HepG2 (cell line): ENCODE results near the gene CERS1. TPM values are rescaled to one million over a fixed set of nuclear protein-coding genes. Genes with fewer than 3 reads are reported as not detected.

Experiments
- ATAC-seq: fragments of 200-7000 bp; cut with Tn5 transposase; 3 replicates; pipeline ENCODE4 v1.9.1; 2020; ENCODE audit warnings: mild to moderate bottlenecking, moderate library complexity
- BruUV-seq: library from RNA; stranded (reverse); fragments of 400-500 nt; replicated peaks from 2 replicates; lab custom pipeline; 2021; lab: Mats Ljungman, UMichigan
- CTCF ChIA-PET: fragments of 300-600 bp; formaldehyde crosslinking; extraction: SDS; loops from one replicate; lab custom pipeline; 2021; ENCODE audit warnings: low total read pairs, inconsistent platforms, low intra/inter-chr PET ratio; lab: Yijun Ruan, JAX
- POLR2A ChIA-PET: fragments of 350-600 bp; sonication (Branson Sonifier 250); formaldehyde crosslinking; loops from one replicate; lab custom pipeline; 2020; ENCODE audit warnings: antibody characterized with exemption, inconsistent platforms; lab: Yijun Ruan, JAX
- DNase-seq: peaks from one replicate; pipeline ENCODE4 v3.0.0-alpha.2; 2015; ENCODE audit warnings: low spot score
- FAIRE-seq: peaks from 3 replicates; lab custom pipeline; 2011; peaks lifted over from hg19 to GRCh38; lab: Jason Lieb, UNC
- H2AFZ ChIP-seq: one replicate; pipeline ENCODE4 v1.6.1; 2011; ENCODE audit warnings: low read length, inconsistent platforms
- H3K27ac ChIP-seq: fragments of 300-600 bp; 3 replicates; pipeline ENCODE4 v1.8.0; 2011; ENCODE audit warnings: mixed run types, mild to moderate bottlenecking, mixed read lengths, low read length, inconsistent platforms; ENCODE audit not compliant: insufficient read depth; ENCODE audit errors: extremely low read length
- H3K27me3 ChIP-seq, 2 experiments: fragments of 200-600 bp in 1 of 2; 2 replicates in 1 of 2; 3 replicates in 1 of 2; pipeline versions ENCODE4 v1.6.0 to v1.8.0; 2011; ENCODE audit warnings: low read length in 2 of 2, mild to moderate bottlenecking in 2 of 2, moderate library complexity in 2 of 2, inconsistent platforms in 1 of 2; ENCODE audit not compliant: insufficient read depth in 2 of 2, control insufficient read depth in 1 of 2
- H3K36me3 ChIP-seq, 2 experiments: fragments of 200-600 bp in 1 of 2; replicated peaks in 1 of 2; 2 replicates in 1 of 2; 3 replicates in 1 of 2; pipeline versions ENCODE4 v1.5.1 to v1.8.0; 2011; ENCODE audit warnings: low read length in 2 of 2, inconsistent platforms in 1 of 2; ENCODE audit not compliant: insufficient read depth in 2 of 2, control insufficient read depth in 1 of 2
- H3K4me1 ChIP-seq: 2 replicates; pipeline ENCODE4 v1.5.1; 2012; ENCODE audit warnings: low read length, inconsistent platforms; ENCODE audit not compliant: insufficient read depth
- H3K4me2 ChIP-seq: 2 replicates; pipeline ENCODE4 v1.6.0; 2011; ENCODE audit warnings: low read depth, low read length, inconsistent platforms
- H3K4me3 ChIP-seq, 3 experiments: fragments of 200-600 bp in 1 of 3; sonication (generic), shearing (Covaris generic) in 1 of 3; replicated peaks in 1 of 3; 2 replicates each; pipeline ENCODE4 v1.5.1; 2011 to 2016; ENCODE audit warnings: low read length in 3 of 3, inconsistent platforms in 2 of 3, low read depth in 2 of 3, mild to moderate bottlenecking in 2 of 3, control low read depth in 1 of 3, mixed read lengths in 1 of 3; ENCODE audit not compliant: insufficient read depth in 1 of 3
- H3K79me2 ChIP-seq: one replicate; pipeline ENCODE4 v1.6.1; 2011; ENCODE audit warnings: low read length, inconsistent platforms; ENCODE audit not compliant: insufficient read depth
- H3K9ac ChIP-seq: 2 replicates; pipeline ENCODE4 v1.6.0; 2011; ENCODE audit warnings: mild to moderate bottlenecking, low read depth, low read length, inconsistent platforms; ENCODE audit not compliant: insufficient read depth
- H3K9me3 ChIP-seq: 2 replicates; pipeline ENCODE4 v1.5.1; 2012; ENCODE audit warnings: mild to moderate bottlenecking, low read length
- H4K20me1 ChIP-seq: 2 replicates; pipeline ENCODE4 v1.6.0; 2011; ENCODE audit warnings: inconsistent platforms, mild to moderate bottlenecking, low read length, moderate library complexity; ENCODE audit not compliant: insufficient read depth
- CENPX ChIP-seq: sonication (generic); formaldehyde crosslinking; IDR thresholded peaks from 2 replicates; pipeline ENCODE4 v1.9.0; 2021; ENCODE audit warnings: mild to moderate bottlenecking, missing genetic modification reagents, moderate library complexity
- CREM ChIP-seq, 2 experiments: sonication (generic) in 1 of 2; formaldehyde crosslinking in 1 of 2; IDR thresholded peaks; 2 replicates each; pipeline versions ENCODE4 v1.4.0 to v1.6.1; 2016 to 2020; ENCODE audit warnings: antibody characterized with exemption in 1 of 2, mild to moderate bottlenecking in 1 of 2, missing genetic modification reagents in 1 of 2
- PCBP1 ChIP-seq: fragments of 200-400 bp; formaldehyde crosslinking; IDR thresholded peaks from 2 replicates; pipeline ENCODE4 v1.6.1; 2017; ENCODE audit warnings: mild to moderate bottlenecking, low read depth, low read length, borderline replicate concordance
- ZMYM3 ChIP-seq: sonication (generic); formaldehyde crosslinking; IDR thresholded peaks from 2 replicates; pipeline ENCODE4 v1.5.1; 2020; ENCODE audit warnings: mild to moderate bottlenecking, missing genetic modification reagents
- WGBS: methylation state at CpG from one replicate; pipeline ENCODE4 v1.1.6; 2017; ENCODE audit warnings: low lambda C conversion rate; 5-methylcytosine and 5-hydroxymethylcytosine counted together
- in situ Hi-C: cut with HindIII; loops from 2 replicates; pipeline ENCODE4 v1.10.0; 2017; ENCODE audit warnings: low pct_unique_long_range_greater_than_20kb; ENCODE audit not compliant: extremely low pct_ligation_motif_present
- intact Hi-C: fragments of 100-400 bp; cut with micrococcal nuclease; formaldehyde crosslinking; loops from one replicate; pipeline ENCODE4 v1.10.0; 2022; ENCODE audit not compliant: unreplicated experiment
- polyA plus RNA-seq, 8 experiments: library from polyadenylated mRNA; depleted of rRNA in 3 of 8; stranded (reverse) in 7 of 8; unstranded in 1 of 8; fragments of >200 nt; fragmentation: Illumina TruSeq in 4 of 8; extraction: Trizol in 4 of 8; gene quantifications; 2 replicates each; pipeline versions ENCODE4 v1.2.1 to v1.2.3, GENCODE V29; 2011 to 2016; ENCODE audit warnings: low read depth in 4 of 8, missing spikeins in 1 of 8, mixed read lengths in 1 of 8; ENCODE audit not compliant: insufficient read depth in 1 of 8
- total RNA-seq, 5 experiments: library from RNA; depleted of rRNA; stranded (reverse); fragments of >200 nt; fragmentation: Illumina TruSeq; extraction: Trizol; gene quantifications; 2 replicates each; pipeline ENCODE4 v1.2.3, GENCODE V29; 2016; ENCODE audit warnings: low read depth in 1 of 5
- TF ChIP-seq, protein P1 (sequence below): sonication (generic); formaldehyde crosslinking; IDR thresholded peaks from one replicate; pipeline ENCODE4 v1.5.1; 2020; ENCODE audit warnings: mild to moderate bottlenecking, missing genetic modification reagents; ENCODE audit errors: not compliant biosample characterization
- TF ChIP-seq, protein P2 (sequence below): sonication (generic); formaldehyde crosslinking; IDR thresholded peaks from 2 replicates; pipeline ENCODE4 v1.4.0; 2020; ENCODE audit warnings: mild to moderate bottlenecking, missing genetic modification reagents
- TF ChIP-seq, protein P3 (sequence below): sonication (generic); formaldehyde crosslinking; IDR thresholded peaks from 2 replicates; pipeline ENCODE4; 2020; ENCODE audit warnings: missing genetic modification reagents, mild to moderate bottlenecking, borderline replicate concordance

CERS1 gene
- total and polyA plus RNA-seq, 2 of the 13 experiments (the other 11 are each of a cell fraction or from before 2014, with no cell fraction given): 4.6 to 9.8 TPM

DNA sequence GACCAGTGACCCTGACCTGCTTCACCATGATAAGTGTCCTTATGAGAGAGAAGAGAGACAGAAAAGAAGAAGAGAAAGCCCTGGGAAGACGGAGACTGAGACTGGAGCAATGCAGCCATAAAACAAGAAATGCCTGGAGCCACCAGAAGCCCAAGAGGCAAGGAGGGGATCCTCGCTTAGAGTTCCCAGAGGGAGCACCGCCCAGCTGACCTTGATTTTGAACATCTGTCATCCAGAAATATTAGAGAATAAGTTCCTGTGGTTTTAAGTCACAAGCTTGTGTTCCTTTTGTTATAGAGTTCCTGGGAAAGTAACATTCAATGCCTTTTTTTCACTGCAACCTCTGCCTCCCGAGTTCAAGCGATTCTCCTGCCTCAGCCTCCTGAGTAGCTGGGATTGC, 20.2 kb downstream of the CERS1 start (continued):
- TF ChIP-seq, protein P1, sequence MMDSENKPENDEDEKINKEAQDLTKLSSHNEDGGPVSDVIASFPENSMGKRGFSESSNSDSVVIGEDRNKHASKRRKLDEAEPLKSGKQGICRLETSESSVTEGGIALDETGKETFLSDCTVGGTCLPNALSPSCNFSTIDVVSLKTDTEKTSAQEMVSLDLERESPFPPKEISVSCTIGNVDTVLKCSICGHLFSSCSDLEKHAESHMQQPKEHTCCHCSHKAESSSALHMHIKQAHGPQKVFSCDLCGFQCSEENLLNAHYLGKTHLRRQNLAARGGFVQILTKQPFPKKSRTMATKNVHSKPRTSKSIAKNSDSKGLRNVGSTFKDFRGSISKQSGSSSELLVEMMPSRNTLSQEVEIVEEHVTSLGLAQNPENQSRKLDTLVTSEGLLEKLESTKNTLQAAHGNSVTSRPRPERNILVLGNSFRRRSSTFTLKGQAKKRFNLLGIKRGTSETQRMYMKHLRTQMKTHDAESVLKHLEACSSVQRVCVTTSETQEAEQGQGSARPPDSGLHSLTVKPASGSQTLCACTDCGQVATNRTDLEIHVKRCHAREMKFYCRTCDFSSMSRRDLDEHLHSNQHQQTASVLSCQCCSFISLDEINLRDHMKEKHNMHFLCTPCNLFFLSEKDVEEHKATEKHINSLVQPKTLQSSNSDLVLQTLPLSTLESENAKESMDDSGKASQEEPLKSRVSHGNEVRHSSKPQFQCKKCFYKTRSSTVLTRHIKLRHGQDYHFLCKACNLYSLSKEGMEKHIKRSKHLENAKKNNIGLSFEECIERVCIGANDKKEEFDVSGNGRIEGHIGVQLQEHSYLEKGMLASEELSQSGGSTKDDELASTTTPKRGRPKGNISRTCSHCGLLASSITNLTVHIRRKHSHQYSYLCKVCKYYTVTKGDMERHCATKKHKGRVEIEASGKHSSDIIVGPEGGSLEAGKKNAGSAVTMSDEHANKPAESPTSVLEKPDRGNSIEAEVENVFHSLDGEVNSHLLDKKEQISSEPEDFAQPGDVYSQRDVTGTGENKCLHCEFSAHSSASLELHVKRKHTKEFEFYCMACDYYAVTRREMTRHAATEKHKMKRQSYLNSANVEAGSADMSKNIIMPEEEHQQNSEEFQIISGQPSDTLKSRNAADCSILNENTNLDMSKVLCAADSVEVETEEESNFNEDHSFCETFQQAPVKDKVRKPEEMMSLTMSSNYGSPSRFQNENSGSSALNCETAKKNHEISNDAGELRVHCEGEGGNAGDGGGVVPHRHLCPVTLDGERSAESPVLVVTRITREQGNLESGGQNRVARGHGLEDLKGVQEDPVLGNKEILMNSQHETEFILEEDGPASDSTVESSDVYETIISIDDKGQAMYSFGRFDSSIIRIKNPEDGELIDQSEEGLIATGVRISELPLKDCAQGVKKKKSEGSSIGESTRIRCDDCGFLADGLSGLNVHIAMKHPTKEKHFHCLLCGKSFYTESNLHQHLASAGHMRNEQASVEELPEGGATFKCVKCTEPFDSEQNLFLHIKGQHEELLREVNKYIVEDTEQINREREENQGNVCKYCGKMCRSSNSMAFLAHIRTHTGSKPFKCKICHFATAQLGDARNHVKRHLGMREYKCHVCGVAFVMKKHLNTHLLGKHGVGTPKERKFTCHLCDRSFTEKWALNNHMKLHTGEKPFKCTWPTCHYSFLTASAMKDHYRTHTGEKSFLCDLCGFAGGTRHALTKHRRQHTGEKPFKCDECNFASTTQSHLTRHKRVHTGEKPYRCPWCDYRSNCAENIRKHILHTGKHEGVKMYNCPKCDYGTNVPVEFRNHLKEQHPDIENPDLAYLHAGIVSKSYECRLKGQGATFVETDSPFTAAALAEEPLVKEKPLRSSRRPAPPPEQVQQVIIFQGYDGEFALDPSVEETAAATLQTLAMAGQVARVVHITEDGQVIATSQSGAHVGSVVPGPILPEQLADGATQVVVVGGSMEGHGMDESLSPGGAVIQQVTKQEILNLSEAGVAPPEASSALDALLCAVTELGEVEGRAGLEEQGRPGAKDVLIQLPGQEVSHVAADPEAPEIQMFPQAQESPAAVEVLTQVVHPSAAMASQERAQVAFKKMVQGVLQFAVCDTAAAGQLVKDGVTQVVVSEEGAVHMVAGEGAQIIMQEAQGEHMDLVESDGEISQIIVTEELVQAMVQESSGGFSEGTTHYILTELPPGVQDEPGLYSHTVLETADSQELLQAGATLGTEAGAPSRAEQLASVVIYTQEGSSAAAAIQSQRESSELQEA (CRISPR knock-in tag): no peak
- no peak for TF ChIP-seq CREM (IDR thresholded peaks at IDR 0.05)
- TF ChIP-seq CREM (CRISPR knock-in tag; IDR thresholded peaks at IDR 0.05): no peak

DNA sequence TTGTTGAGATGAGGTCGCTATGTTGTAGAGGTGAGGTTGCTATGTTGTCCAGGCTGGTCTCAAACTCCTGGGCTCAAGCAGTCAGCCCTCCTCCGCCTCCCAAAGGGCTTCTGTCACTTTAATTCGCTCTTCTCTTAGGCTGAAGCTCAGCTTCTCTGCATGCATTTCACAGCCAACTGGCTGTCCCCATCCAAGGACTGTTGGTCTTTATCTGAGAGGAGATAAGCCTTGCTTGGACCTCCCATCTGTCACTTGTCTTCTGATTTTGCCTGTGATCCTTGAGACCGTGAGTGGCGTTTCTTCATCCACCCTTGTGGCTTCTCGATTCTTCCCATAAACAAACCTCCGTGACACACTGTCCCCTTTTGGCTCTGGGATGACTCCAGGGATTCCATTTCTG, 24.4 kb downstream of the CERS1 start:
- peaks cover 6 to 18% of the 10 kb centered on the region in 2 experiments; a peak in 4 of 5 replicates for H3K36me3 ChIP-seq
- DNase-seq (no peak), ATAC-seq (no peak), FAIRE-seq (no peak)
- 61% methylated on average over 7 of the region's 7 CpGs for WGBS
- ChIA-PET CTCF (no interaction called here), POLR2A (no interaction called here)
- H3K4me2 ChIP-seq: no peak overlapping the region
- no peak for TF ChIP-seq PCBP1
- no peak for TF ChIP-seq CENPX (CRISPR knock-in tag)
- TF ChIP-seq ZMYM3 (CRISPR knock-in tag): no peak
- TF ChIP-seq, protein P2, sequence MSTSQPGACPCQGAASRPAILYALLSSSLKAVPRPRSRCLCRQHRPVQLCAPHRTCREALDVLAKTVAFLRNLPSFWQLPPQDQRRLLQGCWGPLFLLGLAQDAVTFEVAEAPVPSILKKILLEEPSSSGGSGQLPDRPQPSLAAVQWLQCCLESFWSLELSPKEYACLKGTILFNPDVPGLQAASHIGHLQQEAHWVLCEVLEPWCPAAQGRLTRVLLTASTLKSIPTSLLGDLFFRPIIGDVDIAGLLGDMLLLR (CRISPR knock-in tag): no peak
- TF ChIP-seq, protein P3, sequence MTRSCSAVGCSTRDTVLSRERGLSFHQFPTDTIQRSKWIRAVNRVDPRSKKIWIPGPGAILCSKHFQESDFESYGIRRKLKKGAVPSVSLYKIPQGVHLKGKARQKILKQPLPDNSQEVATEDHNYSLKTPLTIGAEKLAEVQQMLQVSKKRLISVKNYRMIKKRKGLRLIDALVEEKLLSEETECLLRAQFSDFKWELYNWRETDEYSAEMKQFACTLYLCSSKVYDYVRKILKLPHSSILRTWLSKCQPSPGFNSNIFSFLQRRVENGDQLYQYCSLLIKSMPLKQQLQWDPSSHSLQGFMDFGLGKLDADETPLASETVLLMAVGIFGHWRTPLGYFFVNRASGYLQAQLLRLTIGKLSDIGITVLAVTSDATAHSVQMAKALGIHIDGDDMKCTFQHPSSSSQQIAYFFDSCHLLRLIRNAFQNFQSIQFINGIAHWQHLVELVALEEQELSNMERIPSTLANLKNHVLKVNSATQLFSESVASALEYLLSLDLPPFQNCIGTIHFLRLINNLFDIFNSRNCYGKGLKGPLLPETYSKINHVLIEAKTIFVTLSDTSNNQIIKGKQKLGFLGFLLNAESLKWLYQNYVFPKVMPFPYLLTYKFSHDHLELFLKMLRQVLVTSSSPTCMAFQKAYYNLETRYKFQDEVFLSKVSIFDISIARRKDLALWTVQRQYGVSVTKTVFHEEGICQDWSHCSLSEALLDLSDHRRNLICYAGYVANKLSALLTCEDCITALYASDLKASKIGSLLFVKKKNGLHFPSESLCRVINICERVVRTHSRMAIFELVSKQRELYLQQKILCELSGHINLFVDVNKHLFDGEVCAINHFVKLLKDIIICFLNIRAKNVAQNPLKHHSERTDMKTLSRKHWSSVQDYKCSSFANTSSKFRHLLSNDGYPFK (CRISPR knock-in tag): no peak
- no peaks in the 10 kb centered on the region for H3K79me2 ChIP-seq
- in situ Hi-C loops (no loop called here), intact Hi-C loops (no loop called here)
- BruUV-seq: no TSS peak
- peaks cover 31% of the 10 kb centered on the region for H3K4me1 ChIP-seq
- no peaks in the 10 kb centered on the region for H3K9me3 ChIP-seq
- no peaks in the 10 kb centered on the region for H4K20me1 ChIP-seq
- no peaks in the 10 kb centered on the region for H3K27me3 ChIP-seq
- H3K9ac ChIP-seq: no peak overlapping the region
- H2AFZ ChIP-seq: no peak overlapping the region
- no peak overlapping the region for H3K27ac ChIP-seq
- no peak overlapping the region for H3K4me3 ChIP-seq
